ENCODE data around the gene LRG1.

Gene LRG1

DNA sequence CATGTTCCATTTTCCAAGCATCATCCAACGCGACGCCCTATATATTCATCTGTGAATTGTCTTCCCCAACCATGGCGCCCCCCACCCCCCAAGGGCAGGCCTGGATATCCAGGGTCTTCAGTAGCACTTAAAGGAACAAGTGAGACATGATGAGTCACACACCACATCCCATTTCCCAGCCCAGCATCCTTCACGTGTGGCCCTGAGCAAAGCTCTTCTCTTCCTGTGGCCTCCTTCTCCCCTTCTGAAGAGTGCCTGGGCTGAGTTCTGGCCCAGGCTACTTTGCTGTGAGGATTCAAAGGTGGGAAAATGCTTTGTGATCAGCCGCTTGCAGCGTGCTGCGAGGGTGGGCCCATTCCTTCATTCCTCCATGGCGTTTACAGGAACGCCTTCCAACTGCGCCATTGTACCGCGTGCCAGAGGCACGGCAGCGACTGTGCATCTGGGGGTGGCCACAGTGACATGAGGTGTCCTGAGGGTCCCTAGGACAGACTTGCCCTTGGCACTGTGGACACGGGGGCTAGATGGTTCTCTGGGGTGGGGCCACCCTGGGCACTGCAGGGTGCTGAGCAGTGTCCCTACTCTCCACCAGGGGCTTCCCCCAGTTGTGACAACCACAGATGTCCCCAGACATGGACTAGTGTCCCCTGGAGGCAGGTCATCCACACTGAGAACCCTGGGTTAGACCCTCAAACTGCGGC lies 33.2 kb downstream of the LRG1 start:
- H3K4me3 ChIP-seq (ENCODE audit: low read depth, low read length) = no peak overlapping the region
- no peak for TF ChIP-seq CTCF (IDR thresholded peaks at IDR 0.05; ENCODE audit: borderline replicate concordance, insufficient read depth, low read depth, low read length)

GRCh38 chr19:4505570-4506448 lies 34.0 kb downstream of the LRG1 start:
- TF ChIP-seq CTCF (IDR thresholded peaks at IDR 0.05; ENCODE audit: borderline replicate concordance, insufficient read depth, low read depth, low read length) = no peak

GRCh38 chr19:4504891-4505569 lies 34.8 kb downstream of the LRG1 start:
- no peak for TF ChIP-seq CTCF (IDR thresholded peaks at IDR 0.05; ENCODE audit: borderline replicate concordance, insufficient read depth, low read depth, low read length)
- no peak overlapping the region for H3K4me3 ChIP-seq (ENCODE audit: low read depth, low read length)

More at GRCh38 chr19:4505570-4506448, 34.0 kb downstream of the LRG1 start:
- no peak overlapping the region for H3K4me3 ChIP-seq (ENCODE audit: low read depth, low read length)

DNA sequence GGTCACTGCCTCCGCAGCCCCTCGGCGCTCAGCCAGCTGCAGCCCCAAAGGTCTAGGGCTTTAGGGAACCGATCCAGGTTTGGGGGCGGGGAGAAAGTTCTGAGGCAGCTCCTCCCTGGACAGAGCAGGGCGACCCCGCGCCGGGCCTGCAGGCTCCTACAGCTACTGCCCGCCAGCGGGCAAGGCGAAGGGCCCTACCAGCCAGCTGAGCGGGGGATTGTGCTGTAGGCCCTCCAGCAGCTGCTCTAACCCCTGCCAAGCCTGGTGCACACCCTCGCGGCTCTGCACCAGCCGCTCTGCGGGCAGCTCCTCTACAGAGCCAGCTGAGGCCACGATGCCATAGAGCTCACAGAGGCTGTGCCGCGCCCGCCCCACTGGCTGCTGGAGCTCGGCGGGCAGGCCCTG lies 35.5 kb downstream of the LRG1 start:
- no peak overlapping the region for H3K4me3 ChIP-seq (ENCODE audit: low read depth, low read length)
- no peak for TF ChIP-seq CTCF (IDR thresholded peaks at IDR 0.05; ENCODE audit: borderline replicate concordance, insufficient read depth, low read depth, low read length)

- no peak overlapping the region for H3K4me3 ChIP-seq (ENCODE audit: low read depth, low read length)
- no peak for TF ChIP-seq CTCF (IDR thresholded peaks at IDR 0.05; ENCODE audit: borderline replicate concordance, insufficient read depth, low read depth, low read length)
Measured at GRCh38 chr19:4503825-4504170, 36.0 kb downstream of the LRG1 start.

DNA sequence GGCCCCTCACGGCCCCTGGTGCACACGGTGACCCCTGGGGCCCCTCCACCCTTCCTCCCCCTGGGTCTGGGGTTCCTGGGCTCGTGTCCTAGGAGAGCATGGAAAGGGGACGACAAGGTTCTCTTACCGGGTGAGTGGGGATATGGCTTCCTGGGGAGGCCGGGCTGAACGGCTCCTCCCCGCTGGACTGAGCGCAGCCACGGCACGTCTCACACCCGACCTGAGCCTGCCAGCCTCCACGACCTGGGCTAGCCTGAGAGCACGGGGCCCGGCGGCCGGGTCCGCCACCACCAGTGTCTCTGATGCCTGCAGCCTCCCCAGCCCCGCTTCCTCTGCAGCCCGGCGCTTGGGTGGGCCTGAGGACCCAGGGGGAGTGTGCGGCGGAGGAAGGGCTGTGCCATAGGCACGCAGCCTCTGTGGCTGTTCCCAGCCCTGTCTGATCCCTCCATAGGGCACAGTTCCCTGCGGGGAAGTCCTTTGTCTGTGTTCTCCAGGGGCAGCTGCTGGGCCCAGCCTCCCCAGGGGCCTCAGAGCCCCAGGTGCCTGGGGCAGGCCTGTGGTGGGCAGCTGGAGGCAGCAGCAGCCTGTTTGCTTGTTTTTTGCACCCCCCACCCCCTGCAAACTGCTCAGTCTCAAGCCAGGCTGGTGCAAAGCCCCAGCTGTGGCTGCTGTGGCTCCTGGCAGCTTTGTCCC lies 36.6 kb downstream of the LRG1 start:
- no peak overlapping the region for H3K4me3 ChIP-seq (ENCODE audit: low read depth, low read length)

More for the DNA sequence above, 36.6 kb downstream of the LRG1 start:
- TF ChIP-seq CTCF (IDR thresholded peaks at IDR 0.05; ENCODE audit: borderline replicate concordance, insufficient read depth, low read depth, low read length) = no peak
